ENCODE results near the gene LEAP2.
"Not testable (repeated sequence)": the region's sequence is repeated elsewhere in the genome, so short reads cannot be mapped to it uniquely, and the experiment has no call there.

The LEAP2 gene

DNA sequence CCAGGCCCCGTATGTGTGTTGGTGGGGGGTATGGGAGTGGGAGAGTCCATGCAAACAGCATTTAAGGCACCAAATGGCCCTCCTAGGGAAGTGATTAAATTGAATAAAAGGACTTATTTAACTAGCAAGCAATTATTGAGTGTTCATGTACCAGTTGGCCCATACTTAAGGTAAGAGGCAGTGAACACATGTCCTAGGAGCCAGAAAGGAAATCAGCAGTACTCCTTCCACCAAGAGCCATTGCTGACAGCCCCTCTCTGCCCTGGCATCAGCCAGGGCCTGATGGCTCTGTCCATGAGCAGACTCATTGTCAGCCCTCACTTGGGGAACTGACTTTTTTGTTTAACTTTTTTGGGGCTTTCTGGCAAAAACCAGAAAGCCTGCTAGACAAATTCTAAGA, 32.6 kb upstream of the LEAP2 start:
- DNase-seq (ENCODE audit: low read depth), result no peak

DNA sequence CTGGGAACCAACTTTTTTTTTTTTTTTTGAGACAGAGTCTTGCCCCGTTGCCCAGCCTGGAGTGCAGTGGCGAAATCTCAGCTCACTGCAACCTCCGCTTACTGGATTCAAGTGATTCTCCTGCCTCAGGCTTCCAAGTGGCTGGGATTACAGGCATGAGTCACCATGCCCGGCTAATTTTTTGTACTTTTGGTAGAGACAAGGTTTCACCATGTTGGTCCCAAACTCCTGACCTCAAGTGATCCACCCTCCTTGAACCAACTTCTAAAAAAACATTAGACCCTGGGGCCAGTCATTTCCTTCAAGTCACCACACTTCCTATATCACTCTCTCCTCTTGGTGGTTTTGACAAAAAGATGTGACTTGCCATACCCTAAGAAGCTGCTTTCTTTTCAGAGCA, 32.2 kb upstream of the LEAP2 start:
- DNase-seq (ENCODE audit: low read depth), result no peak

DNA sequence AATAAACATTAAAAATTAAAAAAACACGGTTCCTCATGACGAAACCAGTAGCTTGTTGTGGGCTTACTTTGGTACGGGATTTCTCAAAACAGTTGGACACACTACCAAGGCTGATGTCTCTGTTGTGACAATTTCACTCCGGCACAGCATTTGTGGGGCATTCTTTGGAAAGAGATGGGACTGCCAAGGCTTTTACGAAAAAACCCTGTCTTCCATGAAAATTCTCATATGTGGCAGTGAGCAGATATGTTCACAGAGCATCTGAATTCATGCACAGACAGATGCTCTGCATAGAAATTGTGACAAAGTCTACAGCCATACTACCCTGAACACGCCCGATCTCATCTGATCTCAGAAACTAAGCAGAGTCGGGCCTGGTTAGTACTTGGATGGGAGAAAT, 25.2 kb upstream of the LEAP2 start:
- no peak for DNase-seq (ENCODE audit: low read depth)

DNA sequence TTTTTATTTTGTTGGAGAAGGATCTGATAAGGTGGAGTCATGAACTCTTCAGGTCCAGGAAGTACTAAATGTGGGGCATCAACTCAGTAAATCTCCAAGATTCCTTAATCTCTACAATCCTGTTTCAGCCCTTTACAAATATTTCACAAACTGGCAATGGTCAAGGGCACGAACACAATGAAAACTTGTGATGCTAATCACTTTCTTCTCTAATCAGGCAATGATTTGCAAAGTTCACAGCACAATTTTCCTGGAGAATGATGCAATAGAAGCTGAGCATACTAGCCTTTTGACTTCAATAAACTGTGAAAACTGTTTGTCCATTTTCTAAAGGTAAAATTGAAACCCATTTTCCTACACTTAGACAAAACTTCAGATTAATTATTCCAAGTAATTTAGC, 24.1 kb upstream of the LEAP2 start:
- no peak for DNase-seq (ENCODE audit: low read depth)

DNA sequence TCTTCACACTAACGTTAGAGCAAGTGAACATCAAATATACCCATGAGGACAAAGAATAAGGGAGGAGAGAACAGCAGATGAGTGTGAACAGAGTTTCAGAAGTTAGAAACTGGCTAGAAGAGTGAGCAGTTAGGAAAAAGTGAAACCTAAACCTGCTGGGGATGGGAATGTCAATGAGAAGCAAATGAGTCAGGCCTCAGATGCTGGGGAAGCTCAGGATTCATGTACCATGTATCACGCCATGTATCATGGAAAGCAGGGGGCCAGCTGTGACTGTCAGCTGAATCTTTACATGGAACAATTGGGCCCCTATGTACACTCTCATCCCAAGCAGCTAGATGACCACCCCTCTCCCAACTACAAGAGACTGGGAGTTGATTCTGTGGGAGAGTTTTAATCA, 23.4 kb upstream of the LEAP2 start:
- DNase-seq (ENCODE audit: low read depth), result no peak

DNA sequence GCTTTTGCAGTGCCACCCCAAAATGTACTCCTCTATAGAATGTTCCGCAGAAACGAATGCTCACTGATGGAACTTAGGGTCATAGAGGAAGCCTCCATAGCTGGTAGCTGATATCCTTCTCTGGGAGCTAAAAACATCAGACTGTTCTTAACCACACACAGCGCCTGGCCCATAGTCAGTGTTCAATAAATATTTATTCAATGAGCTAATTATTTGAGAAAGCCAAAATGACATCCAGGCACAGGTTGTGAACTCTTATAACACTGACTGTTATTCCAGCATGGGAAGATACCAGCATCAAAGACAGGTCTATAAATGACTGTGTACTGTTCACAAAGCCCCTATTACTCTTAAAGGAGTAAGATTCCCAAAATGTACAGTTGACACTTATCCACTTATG, 20.1 kb upstream of the LEAP2 start:
- DNase-seq (ENCODE audit: low read depth), result no peak

DNA sequence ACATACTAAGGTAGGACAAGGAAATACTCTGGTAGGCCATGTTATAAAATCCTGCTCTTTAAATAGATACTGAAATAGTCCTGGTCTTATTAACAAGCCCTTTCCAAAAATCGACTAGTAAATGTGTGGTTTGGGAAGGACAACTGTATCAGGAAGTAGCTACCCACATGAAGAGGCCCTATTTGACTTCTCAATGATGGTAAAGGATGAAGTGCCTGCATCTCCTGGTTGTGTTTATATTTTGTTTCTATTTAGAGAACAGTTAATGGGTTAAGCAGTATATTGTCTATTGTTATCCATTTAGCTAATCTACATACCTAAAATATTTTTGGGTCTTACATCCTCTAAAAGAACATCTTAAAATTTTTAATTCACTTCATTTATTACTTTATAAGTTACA, 19.7 kb upstream of the LEAP2 start:
- no peak for DNase-seq (ENCODE audit: low read depth)

DNA sequence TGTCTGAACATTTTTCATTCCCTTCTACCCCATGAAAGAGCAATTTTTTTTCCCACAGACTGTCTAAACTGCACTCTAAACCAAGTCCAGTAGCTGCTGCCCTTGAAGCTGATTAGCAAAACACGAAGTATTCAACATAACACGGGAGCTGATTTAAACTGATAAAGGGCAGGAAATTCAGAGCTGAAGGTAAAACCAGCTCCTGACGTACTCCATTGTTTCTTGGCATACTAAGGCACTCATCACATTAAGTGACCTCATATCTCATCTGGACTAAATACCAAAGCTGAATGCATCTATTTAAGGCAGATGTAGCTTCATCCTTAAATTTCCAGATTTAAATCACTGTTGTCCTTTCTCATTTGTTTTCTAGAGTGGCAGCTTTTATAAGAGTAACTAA, 19.2 kb upstream of the LEAP2 start:
- no peak for DNase-seq (ENCODE audit: low read depth)

DNA sequence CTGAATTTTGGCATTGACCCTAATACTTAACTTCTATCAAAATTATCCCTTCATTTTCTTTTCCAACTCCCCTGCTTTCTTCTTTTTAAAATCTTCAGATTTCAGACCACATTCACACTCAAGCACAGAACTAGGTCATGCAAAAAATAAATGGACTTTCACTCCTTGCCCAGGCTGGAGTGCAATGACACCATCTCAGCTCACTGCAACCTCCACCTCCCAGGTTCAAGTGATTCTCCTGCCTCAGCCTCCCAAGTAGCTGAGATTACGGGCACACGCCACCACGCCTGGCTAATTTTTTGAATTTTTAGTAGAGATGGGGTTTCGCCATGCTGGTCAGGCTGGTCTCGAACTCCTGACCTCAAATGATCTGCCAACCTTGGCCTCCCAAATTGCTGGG, 18.5 kb upstream of the LEAP2 start:
- DNase-seq (ENCODE audit: low read depth), result not testable (repeated sequence)

DNA sequence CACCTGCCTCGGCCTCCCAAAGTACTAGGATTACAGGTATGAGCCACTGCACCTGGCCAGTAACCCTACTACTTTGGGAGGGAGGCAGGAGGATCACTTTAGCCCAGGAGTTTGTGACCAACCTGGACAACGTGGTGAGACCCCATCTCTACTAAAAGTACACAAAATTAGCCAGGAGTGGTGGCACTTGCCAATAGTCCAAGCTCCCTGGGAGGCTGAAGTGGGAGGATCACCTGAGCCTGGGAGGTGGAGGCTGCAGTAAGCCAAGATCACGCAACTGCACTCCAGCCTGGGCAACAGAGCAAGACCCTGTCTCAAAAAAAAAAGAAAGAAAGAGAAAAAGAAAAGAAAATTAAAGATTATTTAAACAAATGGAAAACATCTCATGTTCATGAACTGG, 17.5 kb upstream of the LEAP2 start:
- no peak for DNase-seq (ENCODE audit: low read depth)

DNA sequence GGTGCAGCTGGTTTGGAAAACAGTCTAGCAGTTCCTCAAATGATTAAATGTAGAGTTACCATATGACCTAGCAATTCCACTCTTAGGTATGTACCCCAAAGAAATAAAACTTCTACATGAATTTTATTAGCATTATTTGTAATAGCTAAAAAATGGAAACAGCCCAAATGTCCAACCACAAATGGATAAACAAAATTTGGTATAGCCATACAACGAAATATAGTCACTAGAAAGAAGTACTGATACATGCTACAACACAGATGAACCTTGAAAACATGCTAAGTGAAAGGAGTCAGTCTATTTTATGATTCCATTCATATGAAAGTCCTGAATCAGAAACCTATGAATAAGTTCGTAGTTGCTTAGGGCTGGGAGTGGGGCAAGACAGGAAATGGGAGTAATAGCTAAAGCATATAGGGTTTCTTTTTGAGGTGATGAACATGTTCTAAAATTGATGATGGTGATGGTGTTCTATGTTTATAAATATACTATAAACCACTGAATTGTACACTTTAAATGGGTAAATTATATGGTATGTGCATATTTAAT, 13.5 kb upstream of the LEAP2 start:
- DNase-seq (ENCODE audit: low read depth), result no peak

DNA sequence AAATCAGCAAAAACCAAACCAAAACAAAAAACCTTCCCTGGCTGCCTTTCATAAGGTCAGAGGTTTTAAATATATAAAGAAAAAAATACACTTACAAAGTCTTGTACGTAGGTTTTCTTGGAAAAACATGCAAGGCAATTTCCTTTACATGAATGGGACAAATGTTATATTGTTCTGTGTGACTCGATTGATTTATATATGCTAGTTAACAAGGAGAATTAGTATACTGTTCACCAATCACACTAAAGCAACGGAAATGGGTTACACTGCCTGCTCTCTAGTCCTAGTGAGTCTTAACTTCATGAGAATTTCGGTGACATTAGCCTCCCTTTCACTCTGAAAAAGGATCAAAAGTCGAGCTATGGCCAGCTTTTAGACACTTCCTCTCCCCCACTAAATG, 12.7 kb upstream of the LEAP2 start:
- no peak for DNase-seq (ENCODE audit: low read depth)

DNA sequence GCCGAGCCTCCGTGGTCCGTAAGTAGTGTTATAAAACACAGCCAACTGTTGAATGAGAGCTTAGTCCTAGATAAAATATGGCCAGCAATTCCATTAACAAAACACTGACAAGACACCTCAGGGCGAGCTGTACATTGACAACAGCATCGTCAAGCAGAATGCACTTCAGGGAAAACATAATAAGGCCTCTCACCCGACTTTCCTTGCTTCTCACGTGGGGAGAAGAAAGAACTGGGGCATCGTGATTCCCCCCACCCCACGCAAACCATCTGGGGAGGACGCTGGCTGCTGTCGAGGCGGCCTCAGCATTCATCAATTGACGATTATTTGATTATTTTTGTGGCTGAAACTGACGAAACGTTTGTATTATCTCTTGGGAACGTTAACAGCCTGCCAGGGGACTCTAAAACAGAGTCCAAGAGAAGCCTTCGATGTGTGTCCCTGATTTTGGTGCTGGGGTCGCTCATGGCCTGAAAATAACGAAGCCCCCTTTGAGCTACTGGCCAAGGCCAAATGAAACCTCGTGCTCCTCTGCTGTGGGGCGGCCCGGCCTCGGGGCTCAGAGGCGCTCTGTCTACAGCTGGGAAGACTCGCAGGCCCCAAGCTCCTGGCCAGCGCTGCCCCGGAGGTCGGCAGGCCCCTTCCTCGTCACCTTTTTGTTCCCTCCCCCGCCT, 7.7 kb upstream of the LEAP2 start:
- DNase-seq (ENCODE audit: low read depth), result no peak

DNA sequence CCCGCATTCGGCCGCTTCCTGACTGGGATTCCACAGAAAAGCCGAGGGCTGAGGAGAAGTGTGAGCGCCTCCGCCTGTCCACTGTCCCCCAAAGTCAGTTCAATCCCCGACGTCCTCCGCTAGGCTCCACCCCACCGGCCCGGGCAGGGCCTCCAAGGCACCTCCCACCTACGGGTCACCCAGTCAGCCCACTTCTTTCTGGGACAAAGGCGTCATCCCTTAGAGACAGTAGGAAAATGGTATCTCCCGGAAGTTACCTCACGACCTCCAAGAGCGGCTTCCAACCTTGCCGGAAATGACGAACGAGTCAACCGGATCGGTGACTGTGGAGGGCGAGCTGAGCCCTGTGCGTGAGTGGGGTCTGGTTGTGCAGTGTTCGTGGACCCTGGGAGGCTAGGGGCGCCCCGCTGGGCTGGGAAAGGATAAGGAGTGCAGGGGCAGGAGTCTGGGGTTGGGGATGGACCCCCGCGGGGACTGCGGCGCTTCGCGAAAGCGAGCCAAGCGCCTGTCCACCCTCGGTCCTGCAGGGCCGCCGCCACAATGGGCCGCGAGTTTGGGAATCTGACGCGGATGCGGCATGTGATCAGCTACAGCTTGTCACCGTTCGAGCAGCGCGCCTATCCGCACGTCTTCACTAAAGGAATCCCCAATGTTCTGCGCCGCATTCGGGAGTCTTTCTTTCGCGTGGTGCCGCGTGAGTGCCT, 7.0 kb upstream of the LEAP2 start, which contains the start of the genes GDF9 and UQCRQ:
Gene GDF9, minus strand, starts transcription at position 128 of the 704 bp plus-strand sequence. CDS start 1,936 bp downstream, outside the sequence.
Gene UQCRQ, plus strand, starts transcription at position 301 of the 704 bp plus-strand sequence. Its CDS starts 240 bp downstream, at position 541.
- peak; percentile 99 for DNase-seq (ENCODE audit: low read depth)

DNA sequence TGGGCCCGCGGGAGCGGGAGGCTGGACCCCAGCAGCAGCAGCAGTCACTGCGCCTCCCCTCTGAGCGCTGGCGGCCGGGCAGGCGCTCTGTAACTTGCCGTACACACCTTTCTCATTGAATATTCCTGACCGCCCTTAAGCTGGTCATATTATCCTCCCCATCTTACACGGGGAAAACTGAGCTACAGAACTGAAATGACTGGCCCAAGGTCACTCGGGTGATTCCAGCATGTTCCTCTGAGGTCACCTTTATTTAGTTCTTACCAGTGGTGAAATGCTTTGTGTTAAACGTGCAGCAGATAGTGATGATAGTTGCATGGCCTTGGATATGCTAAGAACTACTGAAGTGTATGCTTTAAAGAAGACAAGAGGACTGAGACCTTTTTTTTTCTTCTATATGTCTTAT, 6.4 kb upstream of the LEAP2 start:
- DNase-seq (ENCODE audit: low read depth), result no peak

DNA sequence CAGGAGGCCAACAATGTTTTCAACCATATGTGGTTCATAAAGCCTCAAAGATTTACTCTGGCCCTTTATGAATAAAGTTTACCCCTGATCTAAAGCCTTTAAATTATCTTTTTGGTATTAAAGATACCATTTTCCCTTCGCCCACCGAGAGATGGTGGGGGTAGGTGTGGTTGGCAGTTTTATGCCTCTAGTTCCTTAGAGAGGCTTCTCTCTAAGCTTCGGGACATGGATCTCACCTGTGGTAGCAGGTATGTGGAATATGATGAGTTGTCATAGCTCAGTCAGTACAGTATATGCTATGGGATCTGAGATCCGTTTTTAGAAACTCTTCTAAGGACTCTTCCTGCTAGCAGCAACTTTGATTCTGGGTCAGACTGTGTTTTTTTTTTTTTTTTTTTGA, 4.7 kb upstream of the LEAP2 start:
- no peak for DNase-seq (ENCODE audit: low read depth)

DNA sequence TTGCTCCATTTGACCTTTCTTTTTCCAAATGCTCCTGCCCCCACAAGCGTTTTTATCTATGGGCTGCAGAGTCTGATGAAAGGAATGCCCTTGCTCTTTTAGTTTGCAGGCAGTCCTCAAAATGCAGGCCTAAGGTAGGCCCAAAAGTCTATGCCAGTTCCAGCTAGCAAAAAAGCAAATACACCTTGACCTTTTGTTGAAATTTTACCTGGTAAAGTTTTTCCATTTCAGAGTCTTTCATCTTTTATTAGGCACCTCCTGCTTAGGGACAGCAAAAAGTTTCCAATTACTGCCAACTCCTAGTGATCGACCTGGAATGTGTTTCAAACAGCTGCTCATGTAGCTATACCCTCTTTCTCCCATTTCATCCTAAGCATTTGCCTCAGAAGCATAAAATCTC, 2.7 kb upstream of the LEAP2 start:
- DNase-seq (ENCODE audit: low read depth), result no peak

DNA sequence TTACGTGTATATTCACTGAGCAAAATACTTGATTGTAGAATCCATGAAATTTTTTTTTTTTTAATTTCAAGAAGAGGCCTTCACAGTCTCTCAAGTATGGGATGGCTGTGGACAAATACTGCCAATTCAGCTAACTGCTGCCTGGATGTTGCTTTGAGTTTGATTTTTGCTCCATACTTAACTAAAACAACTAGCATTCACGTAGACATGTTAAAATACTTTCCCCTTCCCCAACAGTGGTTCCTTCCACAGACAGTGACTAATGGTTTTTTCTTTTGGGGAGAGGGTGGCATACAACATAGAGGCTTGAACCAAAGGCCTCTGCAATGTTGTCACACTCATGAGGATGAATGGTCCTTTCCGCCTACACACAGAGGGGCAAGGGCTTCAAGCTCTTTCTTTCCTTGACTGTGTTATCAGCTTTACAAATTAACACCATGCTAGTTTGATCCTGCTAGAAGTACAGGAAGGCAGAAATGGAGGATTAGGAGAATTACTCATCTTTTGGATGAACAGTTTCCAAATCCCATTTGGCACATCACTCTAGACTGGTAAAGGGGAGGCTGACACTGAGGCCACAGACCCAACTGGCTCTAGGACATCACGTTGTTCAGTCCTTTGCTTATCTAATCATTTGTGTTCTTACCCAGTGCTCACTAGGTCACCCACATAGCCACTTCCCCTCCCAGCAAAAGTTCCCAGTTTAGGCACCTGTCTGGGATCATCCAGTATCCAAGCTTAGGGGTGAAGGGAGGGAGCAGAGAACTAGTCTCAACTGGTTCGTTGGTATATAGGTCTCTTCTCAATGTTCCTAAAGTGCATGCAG, 1.8 kb upstream of the LEAP2 start:
- no peak for DNase-seq (ENCODE audit: low read depth)

DNA sequence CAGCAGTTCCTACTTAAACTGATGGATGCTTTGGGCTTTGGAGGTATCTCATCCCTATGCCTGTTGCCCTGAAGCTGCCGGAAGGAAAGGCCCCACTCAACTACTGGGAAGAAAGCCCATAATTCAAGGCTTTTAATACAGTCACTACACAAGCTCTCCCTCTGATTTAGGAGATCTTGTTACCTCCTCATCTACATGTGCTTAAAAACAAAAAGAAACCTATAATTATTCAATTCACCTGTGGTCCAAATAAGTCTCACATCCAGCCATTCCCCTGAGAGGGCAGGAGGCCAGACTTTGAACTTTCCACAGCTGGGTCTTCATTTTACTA, 715 bp upstream of the LEAP2 start:
- no peak for DNase-seq (ENCODE audit: low read depth)

DNA sequence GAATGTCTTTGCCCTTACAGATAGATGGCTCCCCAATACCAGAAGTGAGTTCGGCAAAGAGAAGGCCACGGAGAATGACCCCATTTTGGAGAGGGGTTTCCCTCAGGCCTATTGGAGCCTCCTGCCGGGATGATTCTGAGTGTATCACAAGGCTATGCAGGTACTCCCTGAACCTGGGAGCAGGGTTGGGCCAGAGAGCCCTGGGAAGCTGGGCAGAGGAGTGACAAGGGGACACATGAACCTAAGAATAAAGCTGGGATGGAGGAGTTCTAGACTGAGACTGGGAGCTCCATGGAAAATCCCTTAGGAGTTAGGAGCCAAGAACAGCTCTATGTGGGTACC, 433 bp downstream of the LEAP2 start:
- no peak for DNase-seq (ENCODE audit: low read depth)

DNA sequence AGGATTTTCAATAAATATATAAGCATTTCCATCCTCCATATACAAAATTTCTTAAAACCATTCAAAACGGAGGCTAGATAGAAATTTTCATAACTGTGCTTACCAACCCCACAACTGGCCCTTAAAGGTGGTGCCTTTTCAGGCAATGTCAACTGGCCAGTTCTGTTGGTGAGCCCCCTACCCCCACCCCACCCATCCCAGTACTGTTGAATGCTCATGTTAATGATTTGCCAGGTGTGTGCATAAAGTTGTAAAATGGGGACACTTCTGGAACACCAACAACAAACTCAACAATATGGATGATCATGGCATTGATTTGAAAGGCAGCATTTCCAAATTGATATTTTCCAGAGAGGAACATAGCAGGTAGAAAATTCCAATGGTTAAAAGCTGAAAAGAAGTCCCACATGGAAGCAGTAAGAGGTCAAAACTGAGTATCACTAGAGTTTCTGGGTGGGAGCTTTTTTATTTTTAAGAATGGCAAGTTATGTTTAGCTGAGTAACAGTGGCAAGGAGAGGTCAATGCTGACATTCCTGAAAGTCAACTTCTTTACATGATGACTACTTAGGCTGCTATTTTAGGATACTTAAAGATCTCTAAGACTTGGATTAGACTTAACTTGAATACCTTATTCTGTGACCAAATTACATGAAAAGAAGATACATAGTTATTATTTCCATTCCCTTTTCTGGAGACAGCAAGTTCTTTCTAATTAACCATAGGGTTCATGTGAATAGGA, 2.7 kb downstream of the LEAP2 start:
- DNase-seq (ENCODE audit: low read depth), result no peak

DNA sequence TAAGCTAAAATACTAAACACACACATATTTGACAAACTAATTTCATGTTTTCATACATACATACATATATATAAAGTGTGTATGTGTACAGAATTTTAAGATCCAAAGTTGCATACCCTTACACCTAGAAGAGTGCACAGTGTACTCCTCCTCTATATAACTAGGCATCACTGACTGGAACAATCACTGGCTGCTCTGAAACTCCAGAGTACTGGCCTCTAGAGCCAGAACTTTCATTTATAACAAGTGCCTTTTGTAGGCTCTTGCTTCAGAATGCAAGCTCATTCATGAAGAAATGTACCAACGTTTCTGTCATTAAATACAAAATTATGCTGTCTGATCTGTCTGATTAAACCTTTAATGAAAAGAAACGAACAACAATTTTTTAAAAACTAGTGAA, 4.0 kb downstream of the LEAP2 start:
- DNase-seq (ENCODE audit: low read depth), result no peak
